ENCODE measurements around the gene SUSD4.
"Not testable (repeated sequence)": the region's sequence is repeated elsewhere in the genome, so short reads cannot be mapped to it uniquely, and the experiment has no call there.

SUSD4 gene

DNA sequence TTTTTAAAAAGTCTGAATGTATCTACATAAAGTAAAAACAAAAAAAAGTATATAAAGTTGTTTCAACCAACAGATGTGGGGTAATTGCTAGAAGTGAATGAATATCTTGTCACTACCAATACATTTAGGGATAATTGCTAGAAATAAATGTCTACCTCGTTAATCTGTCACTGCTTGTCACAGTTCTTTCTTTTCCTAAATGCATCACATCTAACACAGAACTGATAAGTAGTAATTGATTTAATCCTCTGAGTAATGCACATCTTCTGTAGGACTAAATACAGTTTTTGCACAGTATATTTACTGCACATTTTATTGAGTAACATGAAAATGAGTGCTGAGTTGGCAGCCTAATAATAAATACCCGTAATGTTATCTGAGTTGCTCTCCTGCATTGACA, 72.2 kb downstream of the SUSD4 start:
- no peak for DNase-seq (ENCODE audit: low read depth in 3 of 3)

DNA sequence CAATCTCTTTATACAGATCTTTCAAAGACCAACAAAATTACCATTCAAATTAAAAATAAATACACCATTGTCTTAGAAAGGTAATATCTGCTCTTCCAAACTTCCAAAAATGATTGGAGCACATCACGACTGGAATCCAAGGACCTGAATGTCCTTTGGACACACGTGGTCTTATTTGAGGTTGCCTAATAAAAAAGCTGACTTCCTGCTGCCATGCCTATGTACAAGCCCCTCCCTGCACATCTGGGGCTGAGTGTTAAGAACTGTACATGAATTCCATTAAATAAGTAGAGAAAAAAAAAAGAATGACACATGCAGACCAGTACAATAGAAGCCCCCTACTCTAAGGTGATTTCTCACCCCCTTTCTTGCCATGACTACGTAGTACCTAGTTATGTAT, 73.6 kb downstream of the SUSD4 start:
- no peak for DNase-seq (ENCODE audit: low read depth in 3 of 3)

DNA sequence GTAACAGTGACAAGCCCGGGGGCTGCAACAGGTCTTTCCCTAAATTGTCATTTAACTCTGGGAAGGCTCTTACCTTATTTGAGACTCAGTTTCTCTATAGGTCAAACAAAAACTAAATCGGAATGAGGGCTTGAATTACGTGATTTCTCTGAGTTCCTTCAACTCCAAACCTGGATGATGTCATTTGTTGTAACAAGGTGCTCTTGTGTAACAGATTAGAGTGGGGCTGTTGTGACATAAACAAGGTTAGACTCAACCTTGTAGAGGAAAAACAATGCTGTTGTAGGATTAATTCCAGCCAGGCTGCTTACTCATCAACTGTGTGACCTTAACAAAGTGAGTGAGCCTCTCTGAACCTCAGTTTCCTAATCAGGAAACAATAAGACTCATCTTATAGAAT, 74.4 kb downstream of the SUSD4 start:
- no peak for DNase-seq (ENCODE audit: low read depth in 3 of 3)

DNA sequence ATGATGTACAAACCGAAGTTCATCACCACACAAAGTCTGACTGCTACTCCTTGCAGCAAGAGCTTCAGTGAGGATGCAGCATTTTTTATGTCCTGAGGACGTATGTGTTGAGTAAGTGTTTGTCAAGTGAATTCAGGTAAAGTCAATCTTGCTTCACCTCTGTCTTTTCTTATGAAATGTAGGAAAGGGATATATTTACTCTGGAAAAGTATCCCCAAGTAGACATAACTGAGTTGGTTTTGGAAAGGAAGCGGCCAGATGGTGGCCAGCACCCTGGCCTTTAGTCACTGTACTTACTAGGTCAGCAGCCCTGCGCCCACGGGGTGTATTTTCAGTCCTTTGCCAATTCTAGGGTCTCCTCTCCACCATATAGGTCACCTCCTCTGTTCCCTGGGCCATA, 75.2 kb downstream of the SUSD4 start:
- no peak for DNase-seq (ENCODE audit: low read depth in 3 of 3)

DNA sequence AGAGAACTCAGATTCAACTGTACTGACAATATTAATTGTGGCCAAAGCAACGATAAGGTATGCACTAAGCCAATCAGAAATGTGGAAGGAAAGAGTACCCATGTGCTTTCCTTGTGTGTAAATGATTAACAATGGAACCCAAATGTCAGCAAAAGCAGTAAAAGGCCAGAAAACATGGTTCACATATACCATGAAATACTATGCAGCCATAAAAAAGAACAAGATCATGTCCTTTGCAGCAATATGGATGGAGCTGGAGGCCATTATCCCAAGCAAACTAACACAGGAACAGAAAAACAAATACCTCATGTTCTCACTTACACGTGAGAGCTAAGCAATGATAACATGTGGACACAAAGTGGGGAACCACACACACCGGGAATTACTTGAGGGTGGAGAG, 78.5 kb downstream of the SUSD4 start:
- DNase-seq (ENCODE audit: low read depth in 3 of 3) = no peak

DNA sequence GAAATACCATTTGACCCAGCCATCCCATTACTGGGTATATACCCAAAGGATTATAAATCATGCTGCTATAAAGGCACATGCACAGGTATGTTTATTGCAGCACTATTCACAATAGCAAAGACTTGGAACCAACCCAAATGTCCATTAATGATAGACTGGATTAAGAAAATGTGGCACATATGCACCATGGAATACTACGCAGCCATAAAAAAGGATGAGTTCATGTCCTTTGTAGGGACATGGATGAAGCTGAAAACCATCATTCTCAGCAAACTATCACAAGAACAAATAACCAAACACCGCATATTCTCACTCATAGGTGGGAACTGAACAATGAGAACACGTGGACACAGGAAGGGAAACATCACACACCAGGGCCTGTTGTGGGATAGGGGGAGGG, 80.3 kb downstream of the SUSD4 start:
- DNase-seq (ENCODE audit: low read depth in 3 of 3) = not testable (repeated sequence)

DNA sequence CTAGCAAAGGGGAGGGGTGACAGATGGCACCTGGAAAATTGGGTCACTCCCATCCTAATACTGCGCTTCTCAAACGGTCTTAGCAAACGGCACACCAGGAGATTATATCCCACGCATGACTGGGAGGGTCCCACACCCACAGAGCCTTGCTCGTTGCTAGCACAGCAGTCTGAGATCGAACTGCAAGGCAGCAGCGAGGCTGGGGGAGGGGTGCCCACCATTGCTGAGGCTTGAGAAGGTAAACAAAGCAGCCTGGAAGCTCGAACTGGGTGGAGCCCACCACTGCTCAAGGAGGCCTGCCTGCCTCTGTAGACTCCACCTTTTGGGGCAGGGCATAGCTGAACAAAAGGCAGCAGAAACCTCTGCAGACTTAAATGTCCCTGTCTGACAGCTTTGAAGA, 85.7 kb downstream of the SUSD4 start:
- DNase-seq (ENCODE audit: low read depth in 3 of 3) = not testable (repeated sequence)

DNA sequence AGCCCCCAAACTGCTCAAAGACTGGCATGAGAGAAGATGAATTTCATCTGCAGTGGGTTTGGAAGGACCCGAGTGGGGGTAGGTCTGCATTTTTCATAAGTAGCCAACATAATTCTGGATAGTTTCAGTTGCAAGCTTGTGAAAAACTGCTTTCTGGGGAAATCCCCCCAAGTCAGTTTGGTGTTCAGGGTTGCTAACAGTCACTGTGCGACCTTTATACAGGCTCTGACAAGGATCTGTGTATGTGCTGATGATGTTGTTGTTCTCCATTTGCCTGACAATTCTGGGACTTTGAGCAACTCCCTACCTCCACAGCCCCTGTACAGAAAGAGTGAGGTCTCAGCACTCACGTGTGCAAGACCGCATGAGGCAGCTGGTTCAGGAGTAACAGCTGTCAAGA, 87.9 kb downstream of the SUSD4 start:
- no peak for DNase-seq (ENCODE audit: low read depth in 3 of 3)

DNA sequence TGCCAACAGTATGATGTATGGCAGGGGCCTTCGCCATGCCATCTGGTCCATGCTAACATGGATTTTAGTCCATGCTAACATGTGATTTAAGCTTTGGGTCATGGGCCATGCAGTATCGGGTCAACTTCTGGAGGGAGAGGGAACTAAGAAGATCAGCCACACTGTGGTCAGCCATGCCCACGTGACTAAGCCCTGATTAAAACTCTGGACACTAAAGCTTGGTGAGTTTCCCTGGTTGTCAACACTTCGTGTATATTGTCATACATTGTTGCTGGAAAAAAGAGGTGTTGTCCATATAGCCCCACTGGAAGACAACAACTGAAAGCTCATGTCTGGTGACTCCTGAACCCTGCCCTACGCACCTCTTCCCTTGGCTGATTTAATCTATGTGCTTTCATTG, 90.5 kb downstream of the SUSD4 start:
- no peak for DNase-seq (ENCODE audit: low read depth in 3 of 3)

DNA sequence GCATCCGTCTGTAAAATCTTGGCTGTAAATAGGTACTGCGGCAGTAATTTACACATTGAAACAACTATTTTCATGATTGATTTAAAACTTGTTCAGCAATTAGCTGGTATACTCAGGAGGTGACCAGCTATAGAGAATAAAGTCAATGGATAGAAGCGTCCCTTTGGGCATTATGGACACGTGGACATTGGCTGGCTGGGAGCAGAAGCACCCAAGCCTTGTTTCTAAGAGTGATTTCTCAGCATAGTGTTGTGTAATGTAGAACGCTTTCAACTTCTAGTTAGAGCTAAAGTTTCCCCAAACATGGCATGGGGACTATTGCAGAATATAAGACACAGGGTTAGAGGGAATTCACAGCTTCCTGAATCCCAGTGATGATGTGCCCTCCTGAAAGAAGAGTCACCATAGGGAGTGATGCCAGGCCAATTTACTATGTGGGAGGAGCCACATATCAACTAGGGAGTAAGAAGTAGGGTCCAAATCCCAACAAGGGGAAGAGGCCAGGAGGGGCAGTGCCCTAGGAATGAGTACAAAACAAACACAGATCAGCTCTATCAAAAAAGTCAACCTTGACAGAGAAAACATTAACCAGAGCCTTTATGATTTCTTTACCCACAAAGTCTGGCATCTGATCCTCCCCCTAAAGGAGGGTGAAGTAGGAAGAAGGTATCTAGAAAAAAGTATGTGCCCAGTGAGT, 92.7 kb downstream of the SUSD4 start:
- DNase-seq (ENCODE audit: low read depth in 3 of 3) = no peak

DNA sequence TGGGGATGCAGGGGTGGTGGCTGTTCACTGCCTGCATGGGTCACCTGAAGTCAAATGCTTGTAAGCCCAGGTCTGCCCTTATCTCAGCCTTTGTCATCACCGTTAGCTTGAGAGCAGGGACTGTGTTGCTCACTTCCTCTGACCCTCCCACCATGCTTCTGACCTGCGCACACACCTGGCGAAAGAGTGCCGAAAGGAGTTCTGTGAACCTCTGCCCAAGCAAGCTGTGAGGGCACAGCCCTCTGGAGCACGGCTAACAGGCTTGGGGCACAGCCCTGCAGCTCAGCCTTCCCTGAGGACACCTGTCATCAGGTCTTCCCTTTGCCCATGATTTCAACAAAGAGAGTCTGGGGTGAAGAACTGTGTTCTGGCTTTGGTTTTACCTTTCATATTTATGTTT, 93.8 kb downstream of the SUSD4 start:
- DNase-seq (ENCODE audit: low read depth in 3 of 3) = no peak

DNA sequence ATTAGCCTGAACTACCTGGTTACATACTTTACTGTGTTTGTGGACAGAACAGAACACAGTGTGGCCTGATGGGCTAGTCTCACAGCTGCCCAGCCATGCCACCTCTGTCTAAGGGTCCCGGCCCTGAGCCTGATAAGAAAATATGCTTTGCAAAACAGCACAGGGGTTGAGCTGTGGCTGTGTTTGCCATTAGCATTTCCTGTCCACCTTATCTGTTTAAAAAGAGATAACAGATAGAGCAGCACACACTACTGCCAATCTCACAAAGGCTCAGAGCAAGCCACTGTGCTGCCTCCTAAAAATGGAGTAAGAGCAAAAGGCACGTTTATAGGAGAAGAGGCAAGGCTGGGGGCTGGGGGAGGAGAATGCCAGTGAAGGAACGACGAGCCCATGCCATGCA, 95.0 kb downstream of the SUSD4 start:
- DNase-seq (ENCODE audit: low read depth in 3 of 3) = no peak

DNA sequence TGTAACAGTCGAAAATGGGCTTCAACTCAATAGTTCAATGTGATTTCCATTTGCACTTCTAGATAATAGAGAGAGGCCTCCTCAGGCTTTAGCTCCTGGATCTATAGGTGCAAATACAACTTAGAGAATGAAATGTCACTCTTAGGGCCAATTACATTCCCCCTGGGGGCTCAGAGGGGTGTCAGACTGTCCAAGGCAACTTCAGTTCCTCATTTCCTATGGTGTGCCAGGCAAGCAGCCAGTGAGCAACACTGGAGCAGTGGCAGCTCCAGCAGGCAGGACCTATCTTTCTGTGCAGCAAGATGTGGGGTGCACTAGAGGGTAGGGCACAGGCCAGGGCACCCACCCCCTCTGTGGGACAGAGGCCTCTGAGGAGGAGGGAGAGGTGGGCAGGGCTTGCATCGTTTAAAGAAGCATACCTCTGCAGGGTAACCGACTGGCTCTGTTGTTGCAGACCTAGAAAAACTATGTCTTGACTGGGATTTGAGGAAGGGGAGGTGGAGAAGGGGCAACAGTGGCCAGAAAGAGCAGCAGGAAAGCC, 97.3 kb downstream of the SUSD4 start:
- no peak for DNase-seq (ENCODE audit: low read depth in 3 of 3)

DNA sequence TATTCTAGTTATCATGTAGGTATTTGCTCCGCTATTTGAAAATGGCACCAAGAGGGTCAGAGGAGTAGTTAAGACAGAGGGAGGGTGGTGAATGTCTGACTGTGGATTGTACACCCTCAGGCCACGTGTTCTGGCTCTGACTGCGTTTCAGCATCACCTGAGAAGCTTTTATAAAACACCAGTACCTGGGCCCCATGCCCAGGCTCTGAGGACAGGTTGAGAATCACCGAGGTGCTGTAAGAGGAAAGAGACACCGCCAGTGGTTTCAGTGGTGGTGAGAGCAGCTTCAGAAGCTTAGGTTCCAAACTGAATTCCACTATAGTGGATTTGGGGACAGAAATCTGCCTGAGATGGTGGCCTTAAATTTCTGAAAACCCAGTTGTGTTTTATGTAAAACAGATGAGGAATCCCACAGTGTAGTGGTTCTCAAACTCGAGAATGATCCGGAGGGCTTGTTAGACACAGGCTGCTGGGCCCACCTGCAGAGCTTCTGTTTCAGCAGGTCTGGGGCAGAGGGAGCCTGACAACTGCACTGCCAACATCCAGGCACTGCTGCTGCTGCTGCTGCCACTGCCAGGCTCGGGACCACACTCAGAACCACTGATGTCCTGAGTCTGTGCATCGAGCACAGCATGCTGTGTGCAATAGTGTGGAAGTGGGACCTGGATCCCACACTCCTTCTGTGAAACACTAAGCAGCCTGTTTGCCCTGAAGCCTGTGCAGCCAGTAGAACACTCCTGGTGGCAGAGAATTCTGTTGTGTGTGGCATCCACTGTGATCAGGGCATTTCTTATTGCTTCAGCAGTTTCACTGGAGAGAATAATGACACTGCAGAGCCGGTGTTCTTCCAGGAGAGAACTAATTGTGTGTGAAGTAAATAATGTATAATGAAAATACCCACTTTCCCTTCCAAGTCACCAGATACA, 98.7 kb downstream of the SUSD4 start:
- DNase-seq (ENCODE audit: low read depth in 3 of 3) = no peak

DNA sequence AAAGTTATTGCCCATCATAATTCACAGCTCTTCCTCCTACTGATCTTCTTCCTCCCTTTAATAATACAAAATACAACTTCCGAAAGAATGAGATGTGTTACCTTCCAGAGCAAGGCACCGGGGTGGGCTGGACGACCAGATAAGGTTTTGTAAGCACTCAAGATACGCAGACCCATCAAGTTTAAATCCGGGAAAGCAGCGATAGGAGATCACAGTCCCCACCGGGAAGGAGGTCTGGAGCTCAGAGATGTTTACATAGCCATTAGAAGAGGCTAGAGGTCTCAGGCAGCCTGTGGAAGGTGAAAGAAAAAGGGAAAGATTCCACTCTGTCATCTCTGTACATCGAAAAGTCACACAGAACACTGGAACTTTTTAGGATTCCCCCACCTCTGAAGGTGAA, 99.4 kb downstream of the SUSD4 start:
- DNase-seq (ENCODE audit: low read depth in 3 of 3) = no peak

DNA sequence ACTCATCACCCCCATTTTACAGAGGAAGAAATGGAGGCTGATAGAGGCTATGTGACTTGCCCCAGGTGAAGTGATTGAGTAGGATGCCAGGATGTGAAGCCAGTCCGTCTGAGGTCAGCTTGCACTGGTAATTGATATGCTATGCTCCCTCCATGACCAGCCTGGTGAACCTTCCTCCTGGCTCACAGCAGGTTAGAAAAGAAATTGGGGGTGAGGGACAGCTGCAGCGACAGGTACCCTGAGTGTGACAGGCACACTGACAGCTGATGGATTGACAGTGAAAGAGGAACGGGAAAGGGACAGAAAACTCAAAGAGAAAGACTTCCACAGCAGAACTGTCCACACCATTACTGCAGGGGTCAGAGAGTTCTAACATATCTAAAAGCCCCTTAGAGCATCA, 102.1 kb downstream of the SUSD4 start:
- DNase-seq (ENCODE audit: low read depth in 3 of 3) = no peak

DNA sequence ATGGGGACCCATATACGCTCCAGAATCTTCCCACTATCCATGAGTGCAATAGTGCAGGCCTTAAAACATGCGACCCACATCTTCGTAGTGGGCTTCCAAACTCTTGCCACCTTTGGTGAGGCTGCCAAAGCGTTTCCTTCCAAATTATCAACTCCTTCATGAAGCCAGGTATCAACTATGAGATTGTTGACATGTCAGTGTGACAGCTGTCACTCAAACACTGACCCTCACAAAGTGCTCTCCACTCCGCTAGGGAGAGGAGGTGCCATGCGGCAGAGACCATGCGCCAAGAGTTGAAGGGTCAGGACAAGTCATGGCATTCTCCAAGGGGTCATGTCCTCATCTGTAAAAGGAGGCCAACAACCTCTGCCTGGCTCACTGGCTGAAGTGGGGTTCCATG, 103.3 kb downstream of the SUSD4 start:
- DNase-seq (ENCODE audit: low read depth in 3 of 3) = no peak

DNA sequence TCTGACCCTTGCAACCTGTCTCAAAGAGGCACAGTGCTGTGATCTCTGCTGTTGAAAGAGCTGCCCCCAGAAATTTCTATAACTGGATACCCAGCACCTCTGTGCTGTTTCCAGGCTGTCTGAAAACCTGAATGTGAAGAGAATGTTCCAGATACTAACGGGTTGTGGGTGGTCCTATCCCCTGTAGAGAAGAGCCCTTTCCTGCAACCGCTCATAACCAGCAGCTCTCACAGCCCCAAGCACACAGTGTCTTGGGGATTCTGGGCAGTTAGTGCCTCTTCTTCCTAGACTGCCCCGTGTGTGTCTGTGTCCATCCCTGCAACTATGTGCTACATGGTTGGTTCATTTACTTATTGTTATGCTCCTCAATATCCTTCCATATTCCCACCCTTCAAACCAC, 104.5 kb downstream of the SUSD4 start:
- no peak for DNase-seq (ENCODE audit: low read depth in 3 of 3)

DNA sequence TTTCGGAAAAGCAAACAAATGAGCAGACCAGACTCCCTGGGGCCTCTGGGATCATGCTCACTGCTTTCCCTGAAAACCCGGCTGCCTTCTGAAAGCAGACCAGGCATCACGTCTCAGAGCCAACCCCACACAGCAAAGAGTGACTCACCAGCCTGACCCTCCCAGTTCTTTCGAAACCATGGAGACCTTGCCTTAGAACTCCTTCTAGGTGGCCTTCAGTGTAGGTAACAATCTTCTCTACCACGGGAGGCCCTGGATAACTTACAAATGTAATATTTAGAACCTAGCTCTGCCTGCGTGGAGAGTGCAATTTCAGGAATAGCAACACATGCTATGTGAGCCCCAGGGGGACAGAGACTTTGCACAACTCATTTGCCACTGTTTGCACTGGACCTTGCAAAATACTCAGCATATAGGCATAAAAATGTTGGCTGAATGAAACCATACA, 105.2 kb downstream of the SUSD4 start:
- DNase-seq (ENCODE audit: low read depth in 3 of 3) = no peak

DNA sequence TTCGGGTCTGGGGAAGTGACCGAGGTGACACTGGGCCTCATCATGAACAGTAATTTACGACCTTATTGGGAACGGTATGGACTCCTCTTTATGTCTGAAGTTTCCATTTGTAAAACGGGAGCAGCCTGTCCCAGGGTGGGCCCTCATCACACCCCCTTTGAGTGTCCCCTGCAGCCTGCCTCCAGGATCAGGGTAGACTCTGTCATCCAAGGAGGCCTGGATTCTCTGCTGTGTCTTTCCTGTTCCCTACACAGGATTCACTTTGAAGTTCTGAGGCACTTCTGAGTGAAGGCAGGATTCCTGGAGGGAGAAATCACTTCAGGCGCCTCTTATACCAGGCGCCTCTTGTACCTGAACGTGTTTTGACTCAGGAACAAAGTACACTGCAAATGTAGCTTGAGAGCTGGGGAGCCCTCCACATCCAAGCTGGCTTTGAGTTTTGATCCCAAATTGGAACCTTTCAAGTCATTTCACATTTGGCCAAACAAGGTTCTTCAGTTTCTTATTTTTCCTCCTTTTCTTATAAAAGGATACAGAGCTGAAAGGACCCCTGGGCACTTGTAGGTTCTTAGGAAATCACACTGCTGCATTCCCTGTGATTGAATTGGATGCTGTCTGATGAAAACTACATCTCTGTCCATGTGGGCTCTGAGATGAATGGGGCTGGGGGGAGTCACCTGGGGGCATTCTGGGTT, 106.0 kb downstream of the SUSD4 start:
- no peak for DNase-seq (ENCODE audit: low read depth in 3 of 3)

DNA sequence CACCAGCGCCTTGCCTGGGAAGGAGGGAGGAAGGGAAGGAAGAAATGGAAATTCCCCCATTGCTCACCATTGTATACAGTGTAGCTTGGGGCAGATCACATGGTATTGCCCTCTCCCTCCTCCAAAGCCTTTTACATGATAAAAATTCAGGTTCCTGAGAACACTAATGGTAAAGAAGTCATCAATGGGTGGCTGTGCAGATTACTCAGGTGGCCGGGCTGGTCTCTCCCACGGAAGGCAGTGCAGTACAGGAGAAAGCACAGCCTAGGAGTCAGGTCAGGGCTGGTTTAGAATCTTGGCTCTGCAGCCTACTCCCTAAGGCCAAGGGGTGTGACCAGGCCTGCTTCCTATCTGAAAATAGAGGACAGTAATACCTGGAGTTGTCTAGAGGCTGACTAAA, 107.9 kb downstream of the SUSD4 start:
- no peak for DNase-seq (ENCODE audit: low read depth in 3 of 3)

DNA sequence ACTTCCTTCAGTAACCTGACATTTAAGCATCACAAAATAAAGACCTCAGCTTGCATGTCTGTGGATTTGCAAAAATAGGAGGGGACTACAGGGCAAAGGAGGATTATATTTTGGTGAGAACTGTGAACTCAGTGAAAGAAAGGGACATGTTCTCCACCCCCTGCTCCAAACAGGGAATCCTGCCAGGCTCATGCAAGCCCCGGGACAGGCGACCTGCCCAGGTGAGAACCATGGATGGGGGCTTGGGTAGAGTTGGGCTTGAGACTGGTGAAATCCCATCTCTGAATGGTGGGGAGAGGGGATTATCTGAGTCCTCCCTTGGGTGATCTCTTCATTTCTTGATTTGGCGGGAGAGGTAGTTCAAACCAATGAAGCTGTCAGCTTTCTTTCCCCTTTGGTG, 110.1 kb downstream of the SUSD4 start:
- DNase-seq (ENCODE audit: low read depth in 3 of 3) = no peak

All from stimulated activated CD4-positive, alpha-beta T cell treated with anti-CD3 and anti-CD28 coated beads, TNF-alpha, amount 100 ng/mL, for 4 hours (primary cell).